Panc1 (cell line): ENCODE results near the gene WDR74.

Experiments
- CTCF ChIP-seq: fragments of 450-650 bp; IDR thresholded peaks from 2 replicates; pipeline ENCODE4 v1.5.1; 2017; ENCODE audit warnings: mild to moderate bottlenecking
- POLR2AphosphoS5 ChIP-seq: IDR thresholded peaks from 2 replicates; pipeline ENCODE4 v1.6.1; 2012; ENCODE audit warnings: mild to moderate bottlenecking, low read depth, low read length, moderate library complexity
- REST ChIP-seq, 2 experiments: IDR thresholded peaks; 2 replicates each; pipeline ENCODE4 v1.6.1; 2011 to 2012; ENCODE audit warnings: low read depth in 2 of 2, control low read depth in 1 of 2, low read length in 1 of 2, mild to moderate bottlenecking in 1 of 2, moderate library complexity in 1 of 2; ENCODE audit not compliant: insufficient read depth in 1 of 2
- TCF7L2 ChIP-seq: IDR thresholded peaks from 2 replicates; pipeline ENCODE4 v1.6.1; 2011; ENCODE audit warnings: mild to moderate bottlenecking, low read depth, low read length, inconsistent platforms

- no peak for TF ChIP-seq CTCF
- no peak for TF ChIP-seq TCF7L2
- no peak for TF ChIP-seq REST (IDR thresholded peaks at IDR 0.05; ENCODE audit: insufficient read depth in 1 of 2, low read depth in 2 of 2, low read length in 1 of 2)
- TF ChIP-seq POLR2AphosphoS5 = no peak
Measured at GRCh38 chr11:62835336-62835735, 4.1 kb downstream of the WDR74 start.
